ENCODE results near the gene ATG10. TPM values are rescaled to one million over a fixed set of nuclear protein-coding genes. Genes with fewer than 3 reads are reported as not detected.

Gene ATG10
- total and polyA plus RNA-seq, 9 donors = 2.6 to 7.8 (median 4.6) TPM

DNA sequence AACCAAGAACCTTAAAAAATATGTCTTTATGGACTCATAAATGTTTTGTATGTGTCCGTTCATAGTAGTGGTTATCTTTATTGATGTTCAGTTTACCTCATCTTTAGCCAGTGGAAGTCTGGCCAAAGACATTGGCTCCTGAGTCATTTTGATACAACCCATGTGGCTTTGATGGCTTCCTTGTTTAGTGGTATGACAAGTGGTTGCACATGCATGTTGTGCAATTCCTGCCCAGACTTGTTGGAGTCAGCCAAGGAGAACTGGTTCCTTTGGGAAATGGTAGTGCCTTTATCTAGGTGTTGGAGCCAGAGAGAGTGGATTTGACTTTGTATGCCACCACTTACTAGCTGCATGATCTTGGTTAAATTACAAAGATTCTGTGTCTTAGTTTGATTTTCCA, 212.0 kb downstream of the ATG10 start:
- intact Hi-C loops (cut with DNase I) = no loop called here
- TF ChIP-seq POLR2A (IDR thresholded peaks at IDR 0.05) (no peak), EP300 (IDR thresholded peaks at IDR 0.05) (no peak)
- TF ChIP-seq, protein P1, sequence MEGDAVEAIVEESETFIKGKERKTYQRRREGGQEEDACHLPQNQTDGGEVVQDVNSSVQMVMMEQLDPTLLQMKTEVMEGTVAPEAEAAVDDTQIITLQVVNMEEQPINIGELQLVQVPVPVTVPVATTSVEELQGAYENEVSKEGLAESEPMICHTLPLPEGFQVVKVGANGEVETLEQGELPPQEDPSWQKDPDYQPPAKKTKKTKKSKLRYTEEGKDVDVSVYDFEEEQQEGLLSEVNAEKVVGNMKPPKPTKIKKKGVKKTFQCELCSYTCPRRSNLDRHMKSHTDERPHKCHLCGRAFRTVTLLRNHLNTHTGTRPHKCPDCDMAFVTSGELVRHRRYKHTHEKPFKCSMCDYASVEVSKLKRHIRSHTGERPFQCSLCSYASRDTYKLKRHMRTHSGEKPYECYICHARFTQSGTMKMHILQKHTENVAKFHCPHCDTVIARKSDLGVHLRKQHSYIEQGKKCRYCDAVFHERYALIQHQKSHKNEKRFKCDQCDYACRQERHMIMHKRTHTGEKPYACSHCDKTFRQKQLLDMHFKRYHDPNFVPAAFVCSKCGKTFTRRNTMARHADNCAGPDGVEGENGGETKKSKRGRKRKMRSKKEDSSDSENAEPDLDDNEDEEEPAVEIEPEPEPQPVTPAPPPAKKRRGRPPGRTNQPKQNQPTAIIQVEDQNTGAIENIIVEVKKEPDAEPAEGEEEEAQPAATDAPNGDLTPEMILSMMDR (IDR thresholded peaks at IDR 0.05) = no peak

DNA sequence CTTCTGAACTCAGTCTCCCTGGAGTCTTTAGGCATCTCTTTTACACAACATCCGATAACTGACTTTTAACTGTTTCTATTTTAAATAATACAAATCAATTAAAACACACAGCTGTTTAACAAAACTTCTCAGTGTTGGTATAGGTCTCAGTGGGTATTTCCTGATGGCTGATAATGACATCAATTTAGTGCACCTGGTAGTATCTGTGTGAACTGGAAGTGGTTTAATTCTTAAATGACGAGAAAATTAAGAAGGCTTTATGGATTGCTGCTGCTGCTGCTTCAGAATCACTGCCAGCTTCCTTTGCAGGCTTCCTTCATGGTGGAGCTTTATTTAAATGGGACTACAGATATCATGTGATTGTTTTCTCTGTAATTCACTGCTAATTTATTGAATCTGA, 214.0 kb downstream of the ATG10 start:
- WGBS, 3 donors = 76 to 88% (median 86%) methylated on average over 2 of the region's 2 CpGs
- intact Hi-C loops (cut with DNase I) = no loop called here
- no peak for DNase-seq

More for the DNA sequence above, 212.0 kb downstream of the ATG10 start:
- WGBS, 3 donors = 84 to 97% (median 86%) methylated on average over 1 of the region's 1 CpG
- no peak overlapping the region for H3K27ac ChIP-seq
- H3K4me3 ChIP-seq = no peak overlapping the region
- no peaks in the 10 kb centered on the region for H3K36me3 ChIP-seq
- H3K27me3 ChIP-seq = no peaks in the 10 kb centered on the region
- no peaks in the 10 kb centered on the region for H3K4me1 ChIP-seq (ENCODE audit: insufficient read depth)
- no peak for DNase-seq
- H3K9me3 ChIP-seq = no peaks in the 10 kb centered on the region

GRCh38 chr5:82197550-82197949, 225.7 kb downstream of the ATG10 start:
- no peaks in the 10 kb centered on the region for H3K4me1 ChIP-seq (ENCODE audit: insufficient read depth)
- H3K27me3 ChIP-seq = no peaks in the 10 kb centered on the region
- H3K9me3 ChIP-seq = no peaks in the 10 kb centered on the region
- H3K27ac ChIP-seq = no peak overlapping the region
- no peaks in the 10 kb centered on the region for H3K36me3 ChIP-seq
- intact Hi-C loops (cut with DNase I) = no loop called here
- no peak for DNase-seq
- TF ChIP-seq, protein P1 (IDR thresholded peaks at IDR 0.05) = no peak
- TF ChIP-seq POLR2A (IDR thresholded peaks at IDR 0.05) = no peak
- TF ChIP-seq EP300 (IDR thresholded peaks at IDR 0.05) = no peak
- 63 to 71% (median 69%) methylated on average over 1 of the region's 1 CpG for WGBS, 3 donors
- H3K4me3 ChIP-seq = no peak overlapping the region

More for the DNA sequence above, 214.0 kb downstream of the ATG10 start:
- no peaks in the 10 kb centered on the region for H3K27me3 ChIP-seq
- H3K4me3 ChIP-seq = no peak overlapping the region
- H3K9me3 ChIP-seq = no peaks in the 10 kb centered on the region
- no peak overlapping the region for H3K27ac ChIP-seq
- H3K36me3 ChIP-seq = no peaks in the 10 kb centered on the region
- TF ChIP-seq EP300 (IDR thresholded peaks at IDR 0.05) = no peak
- no peak for TF ChIP-seq POLR2A (IDR thresholded peaks at IDR 0.05)
- TF ChIP-seq, protein P1 (IDR thresholded peaks at IDR 0.05) = no peak
- no peaks in the 10 kb centered on the region for H3K4me1 ChIP-seq (ENCODE audit: insufficient read depth)

- no peak overlapping the region for H3K4me3 ChIP-seq
- TF ChIP-seq, protein P1 (IDR thresholded peaks at IDR 0.05) = no peak
- no peak for TF ChIP-seq EP300 (IDR thresholded peaks at IDR 0.05)
- TF ChIP-seq POLR2A (IDR thresholded peaks at IDR 0.05) = no peak
- WGBS, 3 donors = 74 to 83% (median 78%) methylated on average over 2 of the region's 2 CpGs
- no peak overlapping the region for H3K27ac ChIP-seq
- DNase-seq = no peak
- H3K36me3 ChIP-seq = no peaks in the 10 kb centered on the region
- intact Hi-C loops (cut with DNase I) = no loop called here
- H3K27me3 ChIP-seq = no peaks in the 10 kb centered on the region
- H3K9me3 ChIP-seq = no peaks in the 10 kb centered on the region
- no peaks in the 10 kb centered on the region for H3K4me1 ChIP-seq (ENCODE audit: insufficient read depth)
These were observed 232.7 kb downstream of the ATG10 start for GRCh38 chr5:82204567-82204966.
